Osteoblast (primary cell): ENCODE data around the gene HS6ST3. TPM values are rescaled to one million over a fixed set of nuclear protein-coding genes. Genes with fewer than 3 reads are reported as not detected.

Source experiments
- DNase-seq: peaks from one replicate; pipeline ENCODE4 v3.0.0; 2011; ENCODE audit warnings: low spot score, mixed read lengths; ENCODE audit not compliant: insufficient read length; ENCODE audit errors: missing footprints
- H2AFZ ChIP-seq: 2 replicates; pipeline ENCODE4 v1.6.0; 2011; ENCODE audit warnings: mild to moderate bottlenecking, low read length
- H3K27ac ChIP-seq: 2 replicates; pipeline ENCODE4 v1.5.1; 2011; ENCODE audit warnings: mild to moderate bottlenecking, low read depth, low read length, moderate library complexity
- H3K27me3 ChIP-seq: 2 replicates; pipeline ENCODE4 v1.6.0; 2012; ENCODE audit warnings: mild to moderate bottlenecking, control low read depth, inconsistent platforms, low read length, moderate library complexity; ENCODE audit not compliant: insufficient read depth
- H3K36me3 ChIP-seq: 2 replicates; pipeline ENCODE4 v1.5.1; 2011; ENCODE audit warnings: mild to moderate bottlenecking, low read length, control low read depth, moderate library complexity; ENCODE audit not compliant: insufficient read depth
- H3K4me1 ChIP-seq: 2 replicates; pipeline ENCODE4 v1.5.1; 2011; ENCODE audit warnings: mild to moderate bottlenecking, low read length, control low read depth, moderate library complexity; ENCODE audit not compliant: insufficient read depth
- H3K4me2 ChIP-seq: 2 replicates; pipeline ENCODE4 v1.6.0; 2011; ENCODE audit warnings: mild to moderate bottlenecking, low read length; ENCODE audit not compliant: insufficient read depth
- H3K4me3 ChIP-seq: fragments of 200-600 bp; sonication (generic); 3 replicates; pipeline ENCODE4 v1.5.1; 2012; ENCODE audit warnings: mild to moderate bottlenecking, low read length, inconsistent platforms; ENCODE audit not compliant: insufficient read depth
- H3K79me2 ChIP-seq: 2 replicates; pipeline ENCODE4 v1.6.0; 2012; ENCODE audit warnings: mild to moderate bottlenecking, low read length, control low read depth, inconsistent platforms; ENCODE audit not compliant: insufficient read depth
- H3K9me3 ChIP-seq: 2 replicates; pipeline ENCODE4 v1.5.1; 2011; ENCODE audit warnings: low read depth, low read length, control low read depth
- H4K20me1 ChIP-seq: 2 replicates; pipeline ENCODE4 v1.6.0; 2012; ENCODE audit warnings: mild to moderate bottlenecking, low read length, control low read depth; ENCODE audit not compliant: insufficient read depth
- CTCF ChIP-seq: IDR thresholded peaks from 2 replicates; pipeline ENCODE4 v1.5.1; 2011; ENCODE audit warnings: mild to moderate bottlenecking, low read depth, low read length, moderate library complexity; ENCODE audit errors: extremely low read depth
- total RNA-seq: library from RNA; depleted of rRNA; stranded (reverse); fragments of >200 nt; gene quantifications from 2 replicates; pipeline ENCODE4 v1.2.3, GENCODE V29; 2012

The HS6ST3 gene
- total RNA-seq, 1 donor, result not detected

- Histone ChIP-seq H3K27ac (no peak overlapping the region), H3K36me3 (no peaks in the 10 kb centered on the region), H3K4me2 (no peak overlapping the region), H4K20me1 (no peaks in the 10 kb centered on the region), H3K27me3 (no peaks in the 10 kb centered on the region), H3K9me3 (no peaks in the 10 kb centered on the region), H3K4me3 (no peak overlapping the region), H2AFZ (no peak overlapping the region), H3K4me1 (no peaks in the 10 kb centered on the region), H3K79me2 (no peaks in the 10 kb centered on the region)
- no peak for TF ChIP-seq CTCF
- DNase-seq, result no peak
These were observed 21.2 kb upstream of the HS6ST3 start for GRCh38 chr13:96068729-96069128.

GRCh38 chr13:96071504-96071903 lies 18.4 kb upstream of the HS6ST3 start:
- TF ChIP-seq CTCF, result no peak
- Histone ChIP-seq H3K4me3 (no peak overlapping the region), H3K27me3 (peaks cover under 1% of the 10 kb centered on the region), H3K36me3 (no peaks in the 10 kb centered on the region), H3K9me3 (no peaks in the 10 kb centered on the region), H2AFZ (no peak overlapping the region), H3K79me2 (no peaks in the 10 kb centered on the region), H3K4me1 (no peaks in the 10 kb centered on the region), H4K20me1 (no peaks in the 10 kb centered on the region), H3K4me2 (no peak overlapping the region), H3K27ac (no peak overlapping the region)
- no peak for DNase-seq

GRCh38 chr13:96072392-96072791 lies 17.5 kb upstream of the HS6ST3 start:
- Histone ChIP-seq H3K27me3 (peaks cover 4% of the 10 kb centered on the region), H3K79me2 (no peaks in the 10 kb centered on the region), H3K4me1 (no peaks in the 10 kb centered on the region), H3K36me3 (no peaks in the 10 kb centered on the region), H3K4me2 (no peak overlapping the region), H3K27ac (no peak overlapping the region), H4K20me1 (no peaks in the 10 kb centered on the region), H3K9me3 (no peaks in the 10 kb centered on the region), H2AFZ (no peak overlapping the region), H3K4me3 (no peak overlapping the region)
- peak; percentile 8 for DNase-seq
- no peak for TF ChIP-seq CTCF

- no peak overlapping the region for H2AFZ ChIP-seq
- no peak overlapping the region for H3K27ac ChIP-seq
- no peaks in the 10 kb centered on the region for H3K4me1 ChIP-seq
- peaks cover 4% of the 10 kb centered on the region for H3K27me3 ChIP-seq
- no peaks in the 10 kb centered on the region for H3K79me2 ChIP-seq
- peak; percentile 49 for DNase-seq
- H3K4me3 ChIP-seq, result no peak overlapping the region
- TF ChIP-seq CTCF, result peak; percentile 74
- H4K20me1 ChIP-seq, result no peaks in the 10 kb centered on the region
- H3K4me2 ChIP-seq, result no peak overlapping the region
- H3K36me3 ChIP-seq, result no peaks in the 10 kb centered on the region
- no peaks in the 10 kb centered on the region for H3K9me3 ChIP-seq
These were observed 13.9 kb upstream of the HS6ST3 start for GRCh38 chr13:96075953-96076543.
